ENCODE measurements around the gene ECD. TPM values are rescaled to one million over a fixed set of nuclear protein-coding genes. Genes with fewer than 3 reads are reported as not detected.

Gene ECD
- total and polyA plus RNA-seq, 2 experiments from 2014 or later: 21.3 to 37.3 TPM

DNA sequence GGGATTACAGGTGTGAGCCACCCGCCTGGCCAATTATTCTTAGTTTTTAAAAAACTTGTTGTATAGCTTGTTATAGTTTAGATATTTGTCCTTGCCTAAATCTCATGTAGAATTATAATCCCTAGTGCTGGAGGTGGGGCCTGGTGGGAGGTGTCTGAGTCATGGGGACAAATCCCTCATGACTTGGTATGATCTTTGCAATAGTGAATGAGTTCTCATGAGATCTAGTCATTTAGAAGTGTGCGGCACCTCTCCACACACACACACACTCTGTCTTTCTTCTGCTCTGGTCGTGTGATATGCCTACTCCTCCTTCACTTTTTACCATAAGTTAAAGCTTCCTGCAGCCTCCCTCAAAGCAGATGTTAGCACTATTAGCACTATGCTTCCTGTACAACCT, 37.3 kb upstream of the ECD start:
- in situ Hi-C loops (cut with MboI): no loop called here
- no peak for DNase-seq
- Histone ChIP-seq H4K20me1 (ENCODE audit: insufficient read depth) (no peaks in the 10 kb centered on the region), H3K9me2 (ENCODE audit: insufficient read depth) (no peaks in the 10 kb centered on the region), H3K9ac (no peak overlapping the region), H3K27me3 (replicated peaks; ENCODE audit: insufficient read depth) (no peaks in the 10 kb centered on the region), H3F3A (ENCODE audit: insufficient read depth) (0 out of 2 replicates have a peak, but pooled peaks cover 4% of the 10 kb centered on the region), H3K79me2 (ENCODE audit: insufficient read depth) (no peaks in the 10 kb centered on the region), H3K4me2 (ENCODE audit: unreplicated experiment) (no peak overlapping the region), H2AFZ (no peak overlapping the region), H3K4me1 (ENCODE audit: insufficient read depth) (peaks cover 7% of the 10 kb centered on the region; the same call in 1 of the 2 replicates), H3K27ac (no peak overlapping the region), H3K36me3 (ENCODE audit: low read depth) (peaks cover 11% of the 10 kb centered on the region; the same call in 1 of the 2 replicates), H3K9me3 (ENCODE audit: low read depth) (no peaks in the 10 kb centered on the region), H3K4me3 (no peak overlapping the region)
- WGBS, 2 experiments (ENCODE audit: low coverage in 1 of 2, low lambda C conversion rate in 2 of 2, missing lambda C conversion rate in 2 of 2): 91 to 96% methylated on average over 3 of the region's 3 CpGs
- TF ChIP-seq EZH2 (IDR thresholded peaks at IDR 0.05; ENCODE audit: insufficient read depth, poor library complexity, severe bottlenecking): no peak
- TF ChIP-seq EZH2phosphoT487 (IDR thresholded peaks at IDR 0.05; ENCODE audit: insufficient read depth, low read depth): no peak

DNA sequence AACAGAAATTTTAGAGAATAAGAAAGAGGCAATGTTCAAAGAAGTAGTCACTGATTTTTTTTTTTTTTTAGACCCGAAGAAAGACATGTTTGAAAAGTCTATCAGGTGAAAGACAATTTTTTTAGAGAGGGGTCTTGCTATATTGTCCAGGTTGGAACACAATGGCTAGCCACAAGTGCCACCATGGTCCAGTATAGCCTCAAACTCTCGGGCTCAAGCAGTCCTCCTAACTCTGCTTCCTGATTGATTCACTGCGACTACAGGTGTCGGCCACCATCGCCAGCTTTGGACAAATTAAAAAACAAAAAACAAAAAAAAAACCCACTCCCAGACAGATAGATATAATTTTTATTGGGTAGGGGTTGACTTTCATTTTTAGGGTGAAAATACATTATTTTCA, 22.4 kb upstream of the ECD start:
- in situ Hi-C loops (cut with MboI): no loop called here
- Histone ChIP-seq H3K27ac (no peak overlapping the region), H3K36me3 (ENCODE audit: low read depth) (peaks cover 23% of the 10 kb centered on the region; the same call in 1 of the 2 replicates), H3K9me3 (ENCODE audit: low read depth) (no peaks in the 10 kb centered on the region), H3K4me1 (ENCODE audit: insufficient read depth) (no peaks in the 10 kb centered on the region), H2AFZ (no peak overlapping the region), H3K79me2 (ENCODE audit: insufficient read depth) (no peaks in the 10 kb centered on the region), H4K20me1 (ENCODE audit: insufficient read depth) (no peaks in the 10 kb centered on the region), H3K9me2 (ENCODE audit: insufficient read depth) (no peaks in the 10 kb centered on the region), H3K9ac (no peak overlapping the region), H3K4me2 (ENCODE audit: unreplicated experiment) (no peak overlapping the region), H3F3A (ENCODE audit: insufficient read depth) (no peaks in the 10 kb centered on the region), H3K4me3 (no peak overlapping the region), H3K27me3 (replicated peaks; ENCODE audit: insufficient read depth) (no peaks in the 10 kb centered on the region)
- DNase-seq: no peak
- no peak for TF ChIP-seq EZH2 (IDR thresholded peaks at IDR 0.05; ENCODE audit: insufficient read depth, poor library complexity, severe bottlenecking)
- TF ChIP-seq EZH2phosphoT487 (IDR thresholded peaks at IDR 0.05; ENCODE audit: insufficient read depth, low read depth): no peak
- 97 to 99% methylated on average over 5 of the region's 5 CpGs for WGBS, 2 experiments (ENCODE audit: low coverage in 1 of 2, low lambda C conversion rate in 2 of 2, missing lambda C conversion rate in 2 of 2)

DNA sequence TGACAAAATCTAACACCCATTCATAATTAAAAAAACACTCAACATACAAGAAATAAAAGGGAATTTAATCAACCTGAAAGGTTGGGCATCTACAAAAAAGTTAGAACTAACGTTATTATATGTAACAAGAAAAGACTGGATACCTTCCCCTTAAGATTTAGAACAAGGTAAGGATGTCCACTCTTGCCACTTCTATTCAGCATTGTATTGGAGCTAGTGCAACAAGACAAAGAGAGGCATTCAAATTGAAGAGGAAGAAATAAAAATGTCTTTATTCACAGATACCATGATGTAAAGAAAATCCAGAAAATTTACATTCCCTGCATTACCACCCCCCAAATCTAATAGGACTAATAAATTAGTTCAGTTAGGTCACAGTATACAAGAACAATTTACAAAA, 18.5 kb upstream of the ECD start:
- 0 out of 2 replicates have a peak, but pooled peaks cover 5% of the 10 kb centered on the region for H3K36me3 ChIP-seq (ENCODE audit: low read depth)
- H3K9ac ChIP-seq: no peak overlapping the region
- in situ Hi-C loops (cut with MboI): no loop called here
- H3K27me3 ChIP-seq (replicated peaks; ENCODE audit: insufficient read depth): no peaks in the 10 kb centered on the region
- H3K27ac ChIP-seq: no peak overlapping the region
- WGBS, 2 experiments (ENCODE audit: low coverage in 1 of 2, low lambda C conversion rate in 2 of 2, missing lambda C conversion rate in 2 of 2): 96 to 98% methylated on average over 1 of the region's 1 CpG
- no peak for TF ChIP-seq EZH2 (IDR thresholded peaks at IDR 0.05; ENCODE audit: insufficient read depth, poor library complexity, severe bottlenecking)
- no peak for TF ChIP-seq EZH2phosphoT487 (IDR thresholded peaks at IDR 0.05; ENCODE audit: insufficient read depth, low read depth)
- no peaks in the 10 kb centered on the region for H3K79me2 ChIP-seq (ENCODE audit: insufficient read depth)
- no peak for DNase-seq
- H3K4me3 ChIP-seq: no peak overlapping the region
- no peak overlapping the region for H3K4me2 ChIP-seq (ENCODE audit: unreplicated experiment)
- peaks cover 22% of the 10 kb centered on the region for H3K4me1 ChIP-seq (ENCODE audit: insufficient read depth)
- no peak overlapping the region for H2AFZ ChIP-seq
- no peaks in the 10 kb centered on the region for H3K9me2 ChIP-seq (ENCODE audit: insufficient read depth)
- H4K20me1 ChIP-seq (ENCODE audit: insufficient read depth): no peaks in the 10 kb centered on the region
- peaks cover 23% of the 10 kb centered on the region for H3F3A ChIP-seq (ENCODE audit: insufficient read depth)
- H3K9me3 ChIP-seq (ENCODE audit: low read depth): no peaks in the 10 kb centered on the region

DNA sequence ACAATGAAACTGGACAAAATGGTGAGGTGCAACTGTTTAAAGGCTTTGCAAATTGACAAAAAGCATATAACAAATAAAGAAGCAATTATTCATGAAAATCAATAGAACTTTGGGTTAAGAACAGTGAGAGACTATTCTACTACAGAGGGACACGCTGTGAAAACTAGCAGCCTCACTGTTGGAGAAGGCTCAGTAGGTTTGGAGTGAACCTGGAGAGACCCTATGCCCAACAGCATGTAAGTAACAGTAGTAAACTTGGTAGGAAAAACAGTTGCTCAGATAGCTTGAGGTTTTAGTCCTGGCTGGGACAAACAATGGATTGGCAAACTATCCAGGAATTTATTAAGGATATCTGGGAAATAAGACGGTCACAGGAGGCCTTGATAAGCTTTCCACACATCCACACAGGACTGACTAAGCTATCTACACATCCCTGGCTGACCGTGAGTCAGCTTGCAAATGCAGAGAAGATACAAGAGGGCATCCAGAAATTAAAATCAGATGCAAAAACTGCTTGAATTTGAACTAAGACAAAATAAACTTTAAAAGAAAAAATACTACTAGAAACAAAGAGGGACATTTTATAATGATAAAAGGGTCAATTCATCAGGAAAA, 16.0 kb upstream of the ECD start:
- in situ Hi-C loops (cut with MboI): no loop called here
- Histone ChIP-seq H3K9ac (peak overlapping the region; percentile 7; the same call in 1 of the 2 replicates), H3K36me3 (ENCODE audit: low read depth) (0 out of 2 replicates have a peak, but pooled peaks cover 12% of the 10 kb centered on the region), H3K4me1 (ENCODE audit: insufficient read depth) (peaks cover 22% of the 10 kb centered on the region), H4K20me1 (ENCODE audit: insufficient read depth) (no peaks in the 10 kb centered on the region), H2AFZ (no peak overlapping the region), H3F3A (ENCODE audit: insufficient read depth) (peaks cover 23% of the 10 kb centered on the region), H3K4me2 (ENCODE audit: unreplicated experiment) (peak overlapping the region; percentile 32), H3K4me3 (no peak overlapping the region), H3K79me2 (ENCODE audit: insufficient read depth) (no peaks in the 10 kb centered on the region), H3K27ac (peak overlapping the region; percentile 57), H3K27me3 (replicated peaks; ENCODE audit: insufficient read depth) (no peaks in the 10 kb centered on the region), H3K9me2 (ENCODE audit: insufficient read depth) (no peaks in the 10 kb centered on the region), H3K9me3 (ENCODE audit: low read depth) (no peaks in the 10 kb centered on the region)
- peak; percentile 87 for DNase-seq
- WGBS, 2 experiments (ENCODE audit: low coverage in 1 of 2, low lambda C conversion rate in 2 of 2, missing lambda C conversion rate in 2 of 2): 35 to 38% methylated on average over 3 of the region's 3 CpGs
- TF ChIP-seq EZH2phosphoT487 (IDR thresholded peaks at IDR 0.05; ENCODE audit: insufficient read depth, low read depth): no peak
- no peak for TF ChIP-seq EZH2 (IDR thresholded peaks at IDR 0.05; ENCODE audit: insufficient read depth, poor library complexity, severe bottlenecking)

Measured in GM23248 (cell line).